HFF-Myc (cell line): ENCODE results near the gene YBEY.

ENCODE experiments used
- DNase-seq: peaks from one replicate; pipeline ENCODE4 v3.0.0-alpha.2; 2011; ENCODE audit warnings: low read depth; ENCODE audit errors: extremely low read depth
- H3K4me3 ChIP-seq: replicated peaks from 2 replicates; pipeline ENCODE4 v1.5.1; 2011; ENCODE audit warnings: low read depth, mild to moderate bottlenecking, control low read depth, low read length
- CTCF ChIP-seq: IDR thresholded peaks from 2 replicates; pipeline ENCODE4 v1.5.1; 2012; ENCODE audit warnings: mild to moderate bottlenecking, low read depth, low read length, control low read depth; ENCODE audit errors: missing control alignments

Gene YBEY

GRCh38 chr21:46334351-46335140 is 48.4 kb downstream of the YBEY start:
- no peak overlapping the region for H3K4me3 ChIP-seq
- TF ChIP-seq CTCF = no peak
- no peak for DNase-seq

GRCh38 chr21:46336603-46337002 is 50.5 kb downstream of the YBEY start:
- no peak for DNase-seq
- TF ChIP-seq CTCF = no peak
- H3K4me3 ChIP-seq = no peak overlapping the region

- DNase-seq = no peak
- no peak overlapping the region for H3K4me3 ChIP-seq
- no peak for TF ChIP-seq CTCF
Observed at GRCh38 chr21:46340998-46341397, 54.9 kb downstream of the YBEY start.

GRCh38 chr21:46344219-46344915 is 58.2 kb downstream of the YBEY start:
- no peak for TF ChIP-seq CTCF
- DNase-seq = no peak
- H3K4me3 ChIP-seq = no peak overlapping the region

GRCh38 chr21:46345861-46346260 is 59.7 kb downstream of the YBEY start:
- no peak for DNase-seq
- no peak for TF ChIP-seq CTCF

GRCh38 chr21:46346296-46347202 is 60.4 kb downstream of the YBEY start:
- no peak overlapping the region for H3K4me3 ChIP-seq
- no peak for DNase-seq
- no peak for TF ChIP-seq CTCF

More at GRCh38 chr21:46345861-46346260, 59.7 kb downstream of the YBEY start:
- H3K4me3 ChIP-seq = no peak overlapping the region
